OCI-LY3 (cell line): Measurements from ENCODE around the gene OR3A2.
"Not testable (repeated sequence)": the region's sequence is repeated elsewhere in the genome, so short reads cannot be mapped to it uniquely, and the experiment has no call there.

Source experiments
- EZH2phosphoT487 ChIP-seq: fragments of 200-600 bp; shearing (Covaris generic); IDR thresholded peaks from 2 replicates; pipeline ENCODE4 v1.6.1; 2018; ENCODE audit warnings: antibody characterized with exemption, mixed run types, low read depth
- TF ChIP-seq, protein P1 (sequence below): fragments of 200-600, 300-600 bp; sonication (generic); IDR thresholded peaks from 2 replicates; pipeline ENCODE4 v1.5.1; 2014; ENCODE audit warnings: antibody characterized with exemption, low read length, low read depth

DNA sequence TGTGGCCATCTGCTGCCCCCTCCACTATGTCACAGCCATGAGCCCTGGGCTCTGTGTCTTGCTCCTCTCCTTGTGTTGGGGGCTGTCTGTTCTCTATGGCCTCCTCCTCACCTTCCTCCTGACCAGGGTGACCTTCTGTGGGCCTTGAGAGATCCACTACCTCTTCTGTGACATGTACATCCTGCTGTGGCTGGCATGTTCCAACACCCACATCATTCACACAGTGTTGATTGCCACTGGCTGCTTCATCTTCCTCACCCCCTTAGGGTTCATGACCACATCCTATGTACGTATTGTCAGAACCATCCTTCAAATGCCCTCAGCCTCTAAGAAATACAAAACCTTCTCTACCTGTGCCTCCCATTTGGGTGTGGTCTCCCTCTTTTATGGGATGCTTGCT, 145.1 kb downstream of the OR3A2 start:
- TF ChIP-seq, protein P1, sequence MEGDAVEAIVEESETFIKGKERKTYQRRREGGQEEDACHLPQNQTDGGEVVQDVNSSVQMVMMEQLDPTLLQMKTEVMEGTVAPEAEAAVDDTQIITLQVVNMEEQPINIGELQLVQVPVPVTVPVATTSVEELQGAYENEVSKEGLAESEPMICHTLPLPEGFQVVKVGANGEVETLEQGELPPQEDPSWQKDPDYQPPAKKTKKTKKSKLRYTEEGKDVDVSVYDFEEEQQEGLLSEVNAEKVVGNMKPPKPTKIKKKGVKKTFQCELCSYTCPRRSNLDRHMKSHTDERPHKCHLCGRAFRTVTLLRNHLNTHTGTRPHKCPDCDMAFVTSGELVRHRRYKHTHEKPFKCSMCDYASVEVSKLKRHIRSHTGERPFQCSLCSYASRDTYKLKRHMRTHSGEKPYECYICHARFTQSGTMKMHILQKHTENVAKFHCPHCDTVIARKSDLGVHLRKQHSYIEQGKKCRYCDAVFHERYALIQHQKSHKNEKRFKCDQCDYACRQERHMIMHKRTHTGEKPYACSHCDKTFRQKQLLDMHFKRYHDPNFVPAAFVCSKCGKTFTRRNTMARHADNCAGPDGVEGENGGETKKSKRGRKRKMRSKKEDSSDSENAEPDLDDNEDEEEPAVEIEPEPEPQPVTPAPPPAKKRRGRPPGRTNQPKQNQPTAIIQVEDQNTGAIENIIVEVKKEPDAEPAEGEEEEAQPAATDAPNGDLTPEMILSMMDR, result not testable (repeated sequence)
- not testable (repeated sequence) for TF ChIP-seq EZH2phosphoT487
